ENCODE data around the gene CLEC7A.

CLEC7A gene

GRCh38 chr12:10147714-10148403 lies 17.9 kb upstream of the CLEC7A start:
- no peak for DNase-seq (ENCODE audit: insufficient read length, low spot score)
- TF ChIP-seq TAF1 (IDR thresholded peaks at IDR 0.05; ENCODE audit: low read depth, low read length) (no peak), SPI1 (IDR thresholded peaks at IDR 0.05; ENCODE audit: low read depth, low read length) (no peak), PAX5 (IDR thresholded peaks at IDR 0.05; ENCODE audit: insufficient read depth, low read length, severe bottlenecking) (no peak), POLR2A (IDR thresholded peaks at IDR 0.05; ENCODE audit: low read depth, low read length) (no peak), POLR2AphosphoS5 (IDR thresholded peaks at IDR 0.05; ENCODE audit: low read depth, low read length) (no peak), POU2F2 (IDR thresholded peaks at IDR 0.05; ENCODE audit: low read depth, low read length) (no peak)
- peak; percentile 80 for FAIRE-seq

- FAIRE-seq (no peak), DNase-seq (ENCODE audit: insufficient read length, low spot score) (no peak)
- TF ChIP-seq POLR2AphosphoS5 (IDR thresholded peaks at IDR 0.05; ENCODE audit: low read depth, low read length) (no peak), POLR2A (IDR thresholded peaks at IDR 0.05; ENCODE audit: low read depth, low read length) (no peak), SPI1 (IDR thresholded peaks at IDR 0.05; ENCODE audit: low read depth, low read length) (no peak), TAF1 (IDR thresholded peaks at IDR 0.05; ENCODE audit: low read depth, low read length) (no peak), PAX5 (IDR thresholded peaks at IDR 0.05; ENCODE audit: insufficient read depth, low read length, severe bottlenecking) (no peak), POU2F2 (IDR thresholded peaks at IDR 0.05; ENCODE audit: low read depth, low read length) (no peak)
Measured at GRCh38 chr12:10142976-10143589, 13.1 kb upstream of the CLEC7A start.

GRCh38 chr12:10140001-10140400 lies 10.0 kb upstream of the CLEC7A start:
- DNase-seq (ENCODE audit: insufficient read length, low spot score), result no peak
- FAIRE-seq, result peak; percentile 87
- TF ChIP-seq TAF1 (IDR thresholded peaks at IDR 0.05; ENCODE audit: low read depth, low read length) (no peak), POLR2A (IDR thresholded peaks at IDR 0.05; ENCODE audit: low read depth, low read length) (no peak), PAX5 (IDR thresholded peaks at IDR 0.05; ENCODE audit: insufficient read depth, low read length, severe bottlenecking) (no peak), SPI1 (IDR thresholded peaks at IDR 0.05; ENCODE audit: low read depth, low read length) (no peak), POLR2AphosphoS5 (IDR thresholded peaks at IDR 0.05; ENCODE audit: low read depth, low read length) (no peak), POU2F2 (IDR thresholded peaks at IDR 0.05; ENCODE audit: low read depth, low read length) (no peak)

GRCh38 chr12:10136637-10137205 lies 6.7 kb upstream of the CLEC7A start:
- FAIRE-seq, result no peak
- TF ChIP-seq SPI1 (IDR thresholded peaks at IDR 0.05; ENCODE audit: low read depth, low read length) (no peak), POLR2A (IDR thresholded peaks at IDR 0.05; ENCODE audit: low read depth, low read length) (no peak), TAF1 (IDR thresholded peaks at IDR 0.05; ENCODE audit: low read depth, low read length) (no peak), POLR2AphosphoS5 (IDR thresholded peaks at IDR 0.05; ENCODE audit: low read depth, low read length) (no peak), PAX5 (IDR thresholded peaks at IDR 0.05; ENCODE audit: insufficient read depth, low read length, severe bottlenecking) (no peak), POU2F2 (IDR thresholded peaks at IDR 0.05; ENCODE audit: low read depth, low read length) (no peak)
- no peak for DNase-seq (ENCODE audit: insufficient read length, low spot score)

GRCh38 chr12:10135126-10135525 lies 5.1 kb upstream of the CLEC7A start:
- no peak for TF ChIP-seq POLR2A (IDR thresholded peaks at IDR 0.05; ENCODE audit: low read depth, low read length)
- no peak for TF ChIP-seq TAF1 (IDR thresholded peaks at IDR 0.05; ENCODE audit: low read depth, low read length)
- no peak for TF ChIP-seq POLR2AphosphoS5 (IDR thresholded peaks at IDR 0.05; ENCODE audit: low read depth, low read length)
- TF ChIP-seq SPI1 (IDR thresholded peaks at IDR 0.05; ENCODE audit: low read depth, low read length), result no peak
- TF ChIP-seq POU2F2 (IDR thresholded peaks at IDR 0.05; ENCODE audit: low read depth, low read length), result no peak
- no peak for TF ChIP-seq PAX5 (IDR thresholded peaks at IDR 0.05; ENCODE audit: insufficient read depth, low read length, severe bottlenecking)
- FAIRE-seq (no peak), DNase-seq (ENCODE audit: insufficient read length, low spot score) (no peak)

- TF ChIP-seq POU2F2 (IDR thresholded peaks at IDR 0.05; ENCODE audit: low read depth, low read length), result no peak
- TF ChIP-seq SPI1 (IDR thresholded peaks at IDR 0.05; ENCODE audit: low read depth, low read length), result no peak
- no peak for TF ChIP-seq POLR2A (IDR thresholded peaks at IDR 0.05; ENCODE audit: low read depth, low read length)
- TF ChIP-seq PAX5 (IDR thresholded peaks at IDR 0.05; ENCODE audit: insufficient read depth, low read length, severe bottlenecking), result no peak
- TF ChIP-seq TAF1 (IDR thresholded peaks at IDR 0.05; ENCODE audit: low read depth, low read length), result no peak
- no peak for TF ChIP-seq POLR2AphosphoS5 (IDR thresholded peaks at IDR 0.05; ENCODE audit: low read depth, low read length)
- DNase-seq (ENCODE audit: insufficient read length, low spot score) (no peak), FAIRE-seq (no peak)
Measured at GRCh38 chr12:10132850-10133370, 2.9 kb upstream of the CLEC7A start.

- TF ChIP-seq POLR2A (IDR thresholded peaks at IDR 0.05; ENCODE audit: low read depth, low read length) (no peak), SPI1 (IDR thresholded peaks at IDR 0.05; ENCODE audit: low read depth, low read length) (no peak), TAF1 (IDR thresholded peaks at IDR 0.05; ENCODE audit: low read depth, low read length) (no peak), POU2F2 (IDR thresholded peaks at IDR 0.05; ENCODE audit: low read depth, low read length) (no peak), POLR2AphosphoS5 (IDR thresholded peaks at IDR 0.05; ENCODE audit: low read depth, low read length) (no peak), PAX5 (IDR thresholded peaks at IDR 0.05; ENCODE audit: insufficient read depth, low read length, severe bottlenecking) (no peak)
- DNase-seq (ENCODE audit: insufficient read length, low spot score), result no peak
- FAIRE-seq, result no peak
Measured at GRCh38 chr12:10131111-10131690, 1.2 kb upstream of the CLEC7A start.

GRCh38 chr12:10128687-10129086 lies 1.3 kb downstream of the CLEC7A start:
- DNase-seq (ENCODE audit: insufficient read length, low spot score) (no peak), FAIRE-seq (no peak)
- TF ChIP-seq POU2F2 (IDR thresholded peaks at IDR 0.05; ENCODE audit: low read depth, low read length) (no peak), SPI1 (IDR thresholded peaks at IDR 0.05; ENCODE audit: low read depth, low read length) (no peak), POLR2AphosphoS5 (IDR thresholded peaks at IDR 0.05; ENCODE audit: low read depth, low read length) (no peak), POLR2A (IDR thresholded peaks at IDR 0.05; ENCODE audit: low read depth, low read length) (no peak)

- TF ChIP-seq TAF1 (IDR thresholded peaks at IDR 0.05; ENCODE audit: low read depth, low read length) (no peak), SPI1 (IDR thresholded peaks at IDR 0.05; ENCODE audit: low read depth, low read length) (no peak), POU2F2 (IDR thresholded peaks at IDR 0.05; ENCODE audit: low read depth, low read length) (no peak), PAX5 (IDR thresholded peaks at IDR 0.05; ENCODE audit: insufficient read depth, low read length, severe bottlenecking) (no peak), POLR2AphosphoS5 (IDR thresholded peaks at IDR 0.05; ENCODE audit: low read depth, low read length) (no peak)
- FAIRE-seq, result peak; percentile 16
- no peak for DNase-seq (ENCODE audit: insufficient read length, low spot score)
Measured at GRCh38 chr12:10126413-10126812, 3.6 kb downstream of the CLEC7A start.

Data from GM12891 (cell line).